Activated CD8-positive, alpha-beta T cell treated with anti-CD3 and anti-CD28 coated beads for 36 hours (primary cell): ENCODE data around the gene ZNF599. TPM values are rescaled to one million over a fixed set of nuclear protein-coding genes. Genes with fewer than 3 reads are reported as not detected.
A peak's percentile ranks its signal among the peaks of the same experiment; 100 is the strongest.

ENCODE experiments used
- ATAC-seq: fragments of 200-7000 bp; cut with Tn5 transposase; one replicate; pipeline ENCODE4 v1.10.0; 2021; ENCODE audit warnings: mild to moderate bottlenecking, moderate library complexity
- CTCF ChIA-PET: fragments of 350-600 bp; sonication (Branson Sonifier 250); formaldehyde crosslinking; loops from one replicate; lab custom pipeline; 2021; ENCODE audit warnings: antibody characterized with exemption; lab: Charles Lee
- POLR2A ChIA-PET: fragments of 350-600 bp; sonication (Branson Sonifier 250); formaldehyde crosslinking; loops from one replicate; lab custom pipeline; 2021; ENCODE audit warnings: antibody characterized with exemption; lab: Charles Lee
- DNase-seq: peaks from one replicate; pipeline ENCODE4 v3.0.0-alpha.2; 2020
- H3K27ac Mint-ChIP-seq: one replicate; pipeline ENCODE4 v1.8.0; 2021; ENCODE audit warnings: mild to moderate bottlenecking, mixed read lengths
- H3K27me3 Mint-ChIP-seq: one replicate; pipeline ENCODE4 v1.8.0; 2021; ENCODE audit warnings: mixed read lengths
- H3K36me3 Mint-ChIP-seq: one replicate; pipeline ENCODE4 v1.8.0; 2021; ENCODE audit warnings: low read depth, mixed read lengths
- H3K4me1 Mint-ChIP-seq: one replicate; pipeline ENCODE4 v1.8.0; 2021; ENCODE audit warnings: low read depth, mixed read lengths
- H3K4me3 Mint-ChIP-seq: one replicate; pipeline ENCODE4 v1.8.0; 2021; ENCODE audit warnings: mild to moderate bottlenecking, moderate library complexity, mixed read lengths
- H3K9me3 Mint-ChIP-seq: one replicate; pipeline ENCODE4 v1.8.0; 2021; ENCODE audit warnings: mixed read lengths
- intact Hi-C: fragments of 100-400 bp; cut with micrococcal nuclease; formaldehyde crosslinking; loops from one replicate; pipeline ENCODE4 v1.10.0; 2022
- total RNA-seq, 2 experiments: library from RNA; stranded (reverse); gene quantifications; one replicate each; pipeline ENCODE4 v1.2.3, GENCODE V29; 2021
- TF ChIP-seq, protein P1 (sequence below): fragments of 200-600 bp; IDR thresholded peaks from one replicate; pipeline ENCODE4 v1.8.0; 2022; ENCODE audit warnings: antibody characterized with exemption, mild to moderate bottlenecking

ZNF599 gene
- total RNA-seq, 2 experiments from 2014 or later, result 3.5 to 5.0 TPM

GRCh38 chr19:34725400-34725799 is 47.6 kb downstream of the ZNF599 start:
- ChIA-PET CTCF (interaction anchor here (1.6 kb wide), 1 partner anchor 12 kb away, joined by 8 read pairs; no protein-coding TSS in a partner anchor), POLR2A (no interaction called here)
- Mint-ChIP-seq H3K27me3 (peaks cover 17% of the 10 kb centered on the region), H3K4me1 (no peaks in the 10 kb centered on the region), H3K36me3 (no peaks in the 10 kb centered on the region), H3K27ac (no peak overlapping the region), H3K4me3 (no peak overlapping the region), H3K9me3 (no peaks in the 10 kb centered on the region)
- DNase-seq, result no peak
- TF ChIP-seq, protein P1, sequence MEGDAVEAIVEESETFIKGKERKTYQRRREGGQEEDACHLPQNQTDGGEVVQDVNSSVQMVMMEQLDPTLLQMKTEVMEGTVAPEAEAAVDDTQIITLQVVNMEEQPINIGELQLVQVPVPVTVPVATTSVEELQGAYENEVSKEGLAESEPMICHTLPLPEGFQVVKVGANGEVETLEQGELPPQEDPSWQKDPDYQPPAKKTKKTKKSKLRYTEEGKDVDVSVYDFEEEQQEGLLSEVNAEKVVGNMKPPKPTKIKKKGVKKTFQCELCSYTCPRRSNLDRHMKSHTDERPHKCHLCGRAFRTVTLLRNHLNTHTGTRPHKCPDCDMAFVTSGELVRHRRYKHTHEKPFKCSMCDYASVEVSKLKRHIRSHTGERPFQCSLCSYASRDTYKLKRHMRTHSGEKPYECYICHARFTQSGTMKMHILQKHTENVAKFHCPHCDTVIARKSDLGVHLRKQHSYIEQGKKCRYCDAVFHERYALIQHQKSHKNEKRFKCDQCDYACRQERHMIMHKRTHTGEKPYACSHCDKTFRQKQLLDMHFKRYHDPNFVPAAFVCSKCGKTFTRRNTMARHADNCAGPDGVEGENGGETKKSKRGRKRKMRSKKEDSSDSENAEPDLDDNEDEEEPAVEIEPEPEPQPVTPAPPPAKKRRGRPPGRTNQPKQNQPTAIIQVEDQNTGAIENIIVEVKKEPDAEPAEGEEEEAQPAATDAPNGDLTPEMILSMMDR, result no peak
- intact Hi-C loops, result no loop called here
- no peak for ATAC-seq

DNA sequence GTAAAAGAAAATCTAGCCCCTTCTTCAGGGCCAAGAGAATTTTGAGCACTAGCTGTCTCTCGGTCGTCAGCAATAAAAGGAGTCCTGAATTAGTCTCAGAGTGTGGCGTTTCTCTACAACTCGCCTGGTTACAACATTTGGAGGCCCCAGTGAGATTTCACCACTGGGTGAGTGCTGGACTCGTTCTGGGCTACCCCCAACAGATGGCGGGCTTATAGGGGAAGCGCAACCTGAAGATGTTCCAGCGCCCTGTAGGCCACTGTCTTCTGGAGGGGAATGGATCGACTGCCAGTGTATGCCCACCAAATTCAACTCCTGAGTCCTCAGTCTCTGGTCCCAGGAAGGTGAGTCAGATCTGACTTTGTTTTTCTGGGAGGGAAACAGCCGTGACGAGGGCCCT is 50.7 kb downstream of the ZNF599 start:
- no peak for ATAC-seq
- intact Hi-C loops, result no loop called here
- Mint-ChIP-seq H3K9me3 (no peaks in the 10 kb centered on the region), H3K27ac (no peak overlapping the region), H3K36me3 (no peaks in the 10 kb centered on the region), H3K4me1 (no peaks in the 10 kb centered on the region), H3K27me3 (peaks cover 13% of the 10 kb centered on the region), H3K4me3 (no peak overlapping the region)
- TF ChIP-seq, protein P1, result no peak
- CTCF ChIA-PET, result interaction anchor here (0.9 to 2.3 kb wide), 3 partner anchors 10 to 117 kb away, joined by 3 to 13 read pairs (median 8); no protein-coding TSS in a partner anchor
- no peak for DNase-seq
- POLR2A ChIA-PET, result no interaction called here

- peaks cover 11% of the 10 kb centered on the region for H3K36me3 Mint-ChIP-seq
- TF ChIP-seq, protein P1, result no peak
- peaks cover 2% of the 10 kb centered on the region for H3K4me1 Mint-ChIP-seq
- intact Hi-C loops, result no loop called here
- DNase-seq (no peak), ATAC-seq (no peak)
- ChIA-PET POLR2A (interaction anchor here (0.7 kb wide), 1 partner anchor 237 kb away, joined by 3 read pairs; no protein-coding TSS in a partner anchor), CTCF (interaction anchor here (1.3 to 1.4 kb wide), 2 partner anchors 75 kb away, joined by 3 to 5 read pairs; no protein-coding TSS in a partner anchor)
- H3K4me3 Mint-ChIP-seq, result no peak overlapping the region
- peaks cover 16% of the 10 kb centered on the region for H3K27me3 Mint-ChIP-seq
- H3K27ac Mint-ChIP-seq, result no peak overlapping the region
- H3K9me3 Mint-ChIP-seq, result peaks cover 12% of the 10 kb centered on the region
Observed at GRCh38 chr19:34715357-34715756, 57.7 kb downstream of the ZNF599 start.

GRCh38 chr19:34713262-34713637 is 59.8 kb downstream of the ZNF599 start:
- TF ChIP-seq, protein P1, result no peak
- intact Hi-C loops, result no loop called here
- H3K27me3 Mint-ChIP-seq, result peaks cover 19% of the 10 kb centered on the region
- ATAC-seq (no peak), DNase-seq (peak; percentile 18)
- no peak overlapping the region for H3K4me3 Mint-ChIP-seq
- CTCF ChIA-PET, result interaction anchor here (1.0 to 5.8 kb wide), 17 partner anchors 8 to 210 kb away, joined by 3 to 78 read pairs (median 4); partner anchors contain the start of gene ZNF181
- H3K9me3 Mint-ChIP-seq, result peaks cover 12% of the 10 kb centered on the region
- POLR2A ChIA-PET, result no interaction called here
- no peak overlapping the region for H3K27ac Mint-ChIP-seq
- H3K36me3 Mint-ChIP-seq, result peaks cover 11% of the 10 kb centered on the region
- H3K4me1 Mint-ChIP-seq, result peaks cover 2% of the 10 kb centered on the region
